Omental fat pad (tissue), 4 donors: Measurements from ENCODE around the gene TMEM54. TPM values are rescaled to one million over a fixed set of nuclear protein-coding genes. Genes with fewer than 3 reads are reported as not detected.

Experiments used
- ATAC-seq: fragments of 150-250 bp; one replicate; pipeline ENCODE4 v1.9.1; 2016; ENCODE audit warnings: mild to moderate bottlenecking, moderate library complexity; ENCODE audit not compliant: low FRiP score
- DNase-seq: peaks from one replicate; pipeline ENCODE4 v3.0.0-alpha.2; 2019; ENCODE audit warnings: low spot score
- CTCF ChIP-seq, 3 donors: fragments of 450-650 bp; IDR thresholded peaks; one replicate each; pipeline ENCODE4 v1.5.1; 2016 to 2017; ENCODE audit warnings: antibody characterized with exemption in 3 of 3, mild to moderate bottlenecking in 3 of 3, moderate library complexity in 2 of 3
- total RNA-seq, 4 donors: library from RNA; depleted of rRNA; stranded (reverse); fragments of >200 nt; gene quantifications; one replicate each; pipeline ENCODE4 v1.1.0, GENCODE V29; 2016

Gene TMEM54
- total RNA-seq, 4 donors from 2014 or later, result 16.2 to 70.1 (median 26.4) TPM

DNA sequence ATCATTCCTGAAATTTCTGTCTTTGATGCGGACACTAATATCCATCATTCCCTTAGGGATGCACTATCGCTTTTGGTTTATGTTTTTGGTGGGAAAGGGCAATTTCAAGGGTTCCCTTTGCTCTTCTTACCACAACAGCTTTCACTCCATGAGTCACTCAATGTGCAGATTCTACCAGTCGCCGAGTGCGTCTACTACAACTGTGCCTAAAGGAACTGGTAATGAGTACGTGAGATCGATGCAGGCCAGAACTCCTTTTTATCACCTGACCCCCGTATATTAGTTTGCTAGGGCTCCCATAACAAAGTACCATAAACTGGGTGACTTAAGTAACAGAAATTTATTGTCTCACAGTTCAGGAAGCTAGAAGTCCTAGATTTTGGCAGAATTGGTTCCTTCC, 27.5 kb upstream of the TMEM54 start:
- DNase-seq, result no peak
- TF ChIP-seq CTCF (IDR thresholded peaks at IDR 0.05), result no peak
- no peak for ATAC-seq

DNA sequence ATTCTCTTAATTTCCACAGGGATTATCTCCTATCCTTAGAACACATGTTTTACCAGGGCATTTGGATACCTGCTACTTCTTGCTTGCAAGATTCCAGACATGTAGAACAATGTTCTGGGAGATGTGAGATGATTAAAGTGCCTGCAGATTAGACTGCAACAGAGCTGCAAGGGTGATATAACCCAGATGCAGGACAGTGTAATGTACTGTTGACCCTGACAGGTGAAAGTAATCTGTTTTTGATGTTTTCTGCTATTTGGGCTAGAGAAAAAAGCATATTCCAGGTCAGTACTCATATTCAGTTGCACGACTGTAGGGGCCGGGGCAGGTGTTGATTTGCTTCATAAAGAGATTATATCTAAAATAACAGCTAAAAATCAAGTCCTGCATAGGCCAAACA, 27.1 kb upstream of the TMEM54 start:
- TF ChIP-seq CTCF (IDR thresholded peaks at IDR 0.05), result no peak
- DNase-seq (no peak), ATAC-seq (no peak)

DNA sequence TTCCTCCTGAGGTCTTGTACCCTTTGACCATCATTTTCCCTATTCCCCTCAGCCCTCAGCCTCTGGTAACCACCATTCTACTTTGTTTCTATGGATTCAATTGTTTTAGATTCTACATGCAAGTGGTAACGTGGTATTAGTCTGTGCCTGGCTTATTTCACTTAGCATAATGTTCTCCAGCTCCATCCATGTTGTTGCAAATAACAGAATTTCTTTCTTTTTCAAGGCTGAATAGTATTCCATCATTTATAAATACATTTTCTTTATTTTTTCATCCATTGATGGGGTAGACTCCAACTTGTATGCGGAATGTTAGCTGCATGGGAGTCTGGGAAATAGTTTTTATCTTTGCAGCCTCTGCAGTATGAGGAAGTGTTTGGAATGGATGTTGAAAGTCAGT, 26.3 kb upstream of the TMEM54 start:
- no peak for DNase-seq
- no peak for TF ChIP-seq CTCF (IDR thresholded peaks at IDR 0.05)
- ATAC-seq, result no peak

- ATAC-seq (no peak), DNase-seq (no peak)
- no peak for TF ChIP-seq CTCF (IDR thresholded peaks at IDR 0.05)
These were observed 25.4 kb upstream of the TMEM54 start for GRCh38 chr1:32926562-32926961.

- peak; percentile 46 for ATAC-seq
- TF ChIP-seq CTCF (IDR thresholded peaks at IDR 0.05), result no peak
These were observed 24.4 kb upstream of the TMEM54 start for GRCh38 chr1:32925403-32926162.

GRCh38 chr1:32924881-32925344, 23.7 kb upstream of the TMEM54 start:
- DNase-seq (no peak), ATAC-seq (no peak)
- TF ChIP-seq CTCF (IDR thresholded peaks at IDR 0.05), result no peak

More at GRCh38 chr1:32925403-32926162, 24.4 kb upstream of the TMEM54 start:
- no peak for DNase-seq

GRCh38 chr1:32920833-32921232, 19.6 kb upstream of the TMEM54 start:
- TF ChIP-seq CTCF (IDR thresholded peaks at IDR 0.05), result no peak
- DNase-seq, result no peak
- ATAC-seq, result peak; percentile 7
